NB4 (cell line): Measurements from ENCODE around the gene NUPR1.
"Not testable (repeated sequence)": the region's sequence is repeated elsewhere in the genome, so short reads cannot be mapped to it uniquely, and the experiment has no call there.

Experiments used
- DNase-seq: peaks from one replicate; pipeline ENCODE4 v3.0.0; 2010; ENCODE audit warnings: low read depth
- H3K4me3 ChIP-seq: one replicate; pipeline ENCODE4 v1.5.1; 2011; ENCODE audit warnings: mild to moderate bottlenecking, low read depth, low read length, moderate library complexity
- CTCF ChIP-seq: IDR thresholded peaks from one replicate; pipeline ENCODE4 v1.5.1; 2012; ENCODE audit warnings: low read depth, low read length
- MAX ChIP-seq: IDR thresholded peaks from 2 replicates; pipeline ENCODE4 v1.6.1; 2011; ENCODE audit warnings: low read depth, low read length
- MYC ChIP-seq: IDR thresholded peaks from 2 replicates; pipeline ENCODE4 v1.6.1; 2011; ENCODE audit warnings: low read depth, low read length
- POLR2A ChIP-seq: IDR thresholded peaks from 2 replicates; pipeline ENCODE4 v1.6.1; 2011; ENCODE audit warnings: mild to moderate bottlenecking; ENCODE audit not compliant: insufficient read length; ENCODE audit errors: extremely low read depth

The NUPR1 gene

GRCh38 chr16:28549301-28549899, 10.6 kb upstream of the NUPR1 start:
- TF ChIP-seq MYC (no peak), CTCF (peak; percentile 57)
- DNase-seq, result peak; percentile 76
- H3K4me3 ChIP-seq, result no peak overlapping the region

GRCh38 chr16:28548306-28548802, 9.6 kb upstream of the NUPR1 start:
- no peak for TF ChIP-seq MYC
- TF ChIP-seq CTCF, result no peak
- TF ChIP-seq POLR2A, result no peak
- TF ChIP-seq MAX, result no peak
- DNase-seq, result no peak

GRCh38 chr16:28546626-28547025, 7.9 kb upstream of the NUPR1 start:
- no peak for TF ChIP-seq POLR2A
- no peak for TF ChIP-seq CTCF
- TF ChIP-seq MYC, result no peak
- TF ChIP-seq MAX, result no peak
- no peak for DNase-seq
- no peak overlapping the region for H3K4me3 ChIP-seq

More at GRCh38 chr16:28548306-28548802, 9.6 kb upstream of the NUPR1 start:
- no peak overlapping the region for H3K4me3 ChIP-seq

GRCh38 chr16:28545964-28546363, 7.2 kb upstream of the NUPR1 start:
- not testable (repeated sequence) for DNase-seq, H3K4me3 ChIP-seq

GRCh38 chr16:28544998-28545397, 6.2 kb upstream of the NUPR1 start:
- no peak for DNase-seq
- no peak for TF ChIP-seq CTCF
- no peak for TF ChIP-seq POLR2A
- no peak for TF ChIP-seq MAX
- no peak for TF ChIP-seq MYC
- H3K4me3 ChIP-seq, result no peak overlapping the region

- peak; percentile 76 for DNase-seq
- no peak overlapping the region for H3K4me3 ChIP-seq
- TF ChIP-seq POLR2A (no peak), MAX (peak; percentile 29; the same call in 1 of the 2 replicates)
Observed at GRCh38 chr16:28543072-28543471, 4.3 kb upstream of the NUPR1 start.

GRCh38 chr16:28542646-28543045, 3.9 kb upstream of the NUPR1 start:
- TF ChIP-seq POLR2A (no peak), CTCF (no peak), MYC (no peak)
- DNase-seq, result peak; percentile 30
- H3K4me3 ChIP-seq, result no peak overlapping the region
